ENCODE data around the gene GUCY2C.

DNA sequence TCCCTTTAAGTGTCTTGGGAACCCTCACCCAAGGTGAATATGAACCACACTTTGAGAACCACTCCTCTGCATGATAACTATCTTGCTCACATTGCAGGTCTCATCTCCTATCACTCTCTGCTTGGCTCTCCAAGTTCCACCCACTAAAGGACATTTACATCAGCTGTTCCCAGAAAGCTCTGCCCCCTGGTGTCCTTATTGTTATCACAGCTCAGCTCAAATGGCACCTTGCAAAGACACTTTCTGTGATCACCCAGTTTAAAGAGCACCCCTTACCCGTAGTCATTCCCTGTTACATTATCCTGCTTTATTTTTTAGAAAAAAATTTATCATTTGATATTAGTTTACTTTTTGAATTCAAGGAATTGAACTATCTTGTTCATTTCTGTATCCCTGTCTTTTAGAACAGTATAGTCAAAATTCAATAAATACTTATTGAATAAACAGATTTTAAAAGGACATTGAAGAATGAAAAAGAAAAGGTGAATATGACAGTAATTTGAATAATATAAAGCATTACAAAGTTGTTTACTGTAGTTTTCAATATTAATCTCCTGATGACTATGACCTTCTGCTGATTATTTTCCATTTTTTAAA, 20.5 kb upstream of the GUCY2C start:
- TF ChIP-seq YY1 (IDR thresholded peaks at IDR 0.05; ENCODE audit: insufficient read depth, insufficient read length) (no peak), SUZ12 (IDR thresholded peaks at IDR 0.05; ENCODE audit: extremely low read depth, insufficient read depth, insufficient read length) (no peak), ZNF274 (IDR thresholded peaks at IDR 0.05; ENCODE audit: low read depth, low read length) (no peak)
